ENCODE data around the gene LMNB1.
"Not testable (repeated sequence)": the region's sequence is repeated elsewhere in the genome, so short reads cannot be mapped to it uniquely, and the experiment has no call there.

LMNB1 gene

DNA sequence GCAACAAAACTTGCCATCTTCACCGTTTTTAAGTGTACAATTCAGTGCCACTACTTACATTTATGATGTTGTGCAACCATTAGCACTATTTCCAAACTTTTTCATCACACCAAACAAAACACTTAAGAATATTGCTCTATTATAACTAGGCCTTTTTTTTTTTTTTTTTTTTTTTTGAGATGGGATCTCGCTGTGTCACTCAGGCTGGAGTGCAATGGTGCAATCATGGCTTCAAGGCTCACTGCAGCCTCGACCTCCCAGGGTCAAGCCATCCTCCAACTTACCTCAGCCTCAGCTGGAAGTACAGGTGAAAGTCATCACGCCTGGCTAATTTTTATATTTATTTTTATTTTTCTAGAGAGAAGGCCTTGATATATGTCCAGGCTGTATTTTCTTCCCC, 22.3 kb upstream of the LMNB1 start:
- no peaks in the 10 kb centered on the region for H3K27me3 ChIP-seq (ENCODE audit: control insufficient read depth, insufficient read depth, low read length)
- H3K4me1 ChIP-seq (ENCODE audit: control insufficient read depth, low read depth, low read length) = no peaks in the 10 kb centered on the region
- H3K9me3 ChIP-seq (ENCODE audit: control insufficient read depth, low read depth, low read length) = no peaks in the 10 kb centered on the region
- H3K9ac ChIP-seq (ENCODE audit: low read length) = no peak overlapping the region
- no peak overlapping the region for H3K27ac ChIP-seq (ENCODE audit: low read length)
- no peaks in the 10 kb centered on the region for H3K36me3 ChIP-seq (ENCODE audit: control insufficient read depth, low read depth, low read length)
- no peak overlapping the region for H3K4me3 ChIP-seq (ENCODE audit: low read length)

DNA sequence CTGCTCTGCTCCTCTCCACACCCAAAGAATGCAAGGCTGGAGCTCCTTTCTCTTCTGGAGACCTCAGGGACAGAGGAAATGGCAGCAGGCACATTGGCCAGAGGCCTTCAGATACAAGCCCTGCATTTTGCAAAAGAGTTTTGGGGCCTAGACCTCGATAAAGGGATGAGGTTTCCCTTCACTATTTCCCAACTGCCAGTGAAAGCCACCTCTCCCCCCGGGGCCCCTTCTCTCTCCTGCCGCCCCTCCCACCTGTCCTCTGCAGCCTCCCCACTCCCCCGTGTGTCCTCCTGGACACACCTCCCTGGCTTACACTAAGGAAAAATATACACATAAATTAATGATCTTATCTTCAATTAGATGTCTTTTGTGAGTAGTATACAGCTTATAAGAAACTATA, 21.3 kb upstream of the LMNB1 start:
- Histone ChIP-seq H3K36me3 (ENCODE audit: control insufficient read depth, low read depth, low read length) (no peaks in the 10 kb centered on the region), H3K9ac (ENCODE audit: low read length) (no peak overlapping the region), H3K4me1 (ENCODE audit: control insufficient read depth, low read depth, low read length) (no peaks in the 10 kb centered on the region), H3K9me3 (ENCODE audit: control insufficient read depth, low read depth, low read length) (no peaks in the 10 kb centered on the region), H3K27ac (ENCODE audit: low read length) (no peak overlapping the region), H3K4me3 (ENCODE audit: low read length) (no peak overlapping the region), H3K27me3 (ENCODE audit: control insufficient read depth, insufficient read depth, low read length) (no peaks in the 10 kb centered on the region)

- H3K36me3 ChIP-seq (ENCODE audit: control insufficient read depth, low read depth, low read length) = no peaks in the 10 kb centered on the region
- H3K4me3 ChIP-seq (ENCODE audit: low read length) = no peak overlapping the region
- H3K9me3 ChIP-seq (ENCODE audit: control insufficient read depth, low read depth, low read length) = no peaks in the 10 kb centered on the region
- H3K27me3 ChIP-seq (ENCODE audit: control insufficient read depth, insufficient read depth, low read length) = no peaks in the 10 kb centered on the region
- H3K9ac ChIP-seq (ENCODE audit: low read length) = no peak overlapping the region
- no peak overlapping the region for H3K27ac ChIP-seq (ENCODE audit: low read length)
- no peaks in the 10 kb centered on the region for H3K4me1 ChIP-seq (ENCODE audit: control insufficient read depth, low read depth, low read length)
Measured at GRCh38 chr5:126757713-126758357, 19.1 kb upstream of the LMNB1 start.

DNA sequence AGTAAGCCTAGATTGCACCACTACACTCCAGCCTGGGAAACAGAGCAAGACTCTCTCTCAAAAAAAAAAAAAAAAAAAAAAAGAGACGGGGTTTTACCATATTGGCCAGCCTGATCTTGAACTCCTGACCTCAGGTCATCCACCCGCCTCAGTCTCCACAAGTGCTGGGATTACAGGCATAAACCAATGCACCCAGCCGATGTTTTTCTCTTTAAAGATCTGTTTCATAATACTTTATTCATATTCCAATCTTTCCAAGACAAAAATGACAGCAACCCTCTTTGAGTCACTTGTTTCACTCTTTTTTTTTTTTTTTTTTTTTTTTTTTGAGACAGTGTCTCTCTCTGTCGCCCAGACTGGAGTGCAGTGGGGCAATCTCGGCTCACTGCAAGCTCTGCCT, 13.6 kb upstream of the LMNB1 start:
- Histone ChIP-seq H3K9me3 (ENCODE audit: control insufficient read depth, low read depth, low read length) (no peaks in the 10 kb centered on the region), H3K36me3 (ENCODE audit: control insufficient read depth, low read depth, low read length) (no peaks in the 10 kb centered on the region), H3K27ac (ENCODE audit: low read length) (no peak overlapping the region), H3K9ac (ENCODE audit: low read length) (no peak overlapping the region), H3K27me3 (ENCODE audit: control insufficient read depth, insufficient read depth, low read length) (no peaks in the 10 kb centered on the region), H3K4me1 (ENCODE audit: control insufficient read depth, low read depth, low read length) (no peaks in the 10 kb centered on the region), H3K4me3 (ENCODE audit: low read length) (no peak overlapping the region)

- no peaks in the 10 kb centered on the region for H3K4me1 ChIP-seq (ENCODE audit: control insufficient read depth, low read depth, low read length)
- H3K4me3 ChIP-seq (ENCODE audit: low read length) = no peak overlapping the region
- no peaks in the 10 kb centered on the region for H3K36me3 ChIP-seq (ENCODE audit: control insufficient read depth, low read depth, low read length)
- no peaks in the 10 kb centered on the region for H3K9me3 ChIP-seq (ENCODE audit: control insufficient read depth, low read depth, low read length)
- H3K9ac ChIP-seq (ENCODE audit: low read length) = no peak overlapping the region
- no peak overlapping the region for H3K27ac ChIP-seq (ENCODE audit: low read length)
- no peaks in the 10 kb centered on the region for H3K27me3 ChIP-seq (ENCODE audit: control insufficient read depth, insufficient read depth, low read length)
Measured at GRCh38 chr5:126769703-126770102, 7.2 kb upstream of the LMNB1 start.

- not testable (repeated sequence) for H3K27ac ChIP-seq (ENCODE audit: low read length); H3K9ac ChIP-seq (ENCODE audit: low read length); H3K9me3 ChIP-seq (ENCODE audit: control insufficient read depth, low read depth, low read length); H3K36me3 ChIP-seq (ENCODE audit: control insufficient read depth, low read depth, low read length); H3K27me3 ChIP-seq (ENCODE audit: control insufficient read depth, insufficient read depth, low read length); H3K4me1 ChIP-seq (ENCODE audit: control insufficient read depth, low read depth, low read length); H3K4me3 ChIP-seq (ENCODE audit: low read length)
Measured at GRCh38 chr5:126773536-126773935, 3.4 kb upstream of the LMNB1 start.

- H3K9ac ChIP-seq (ENCODE audit: low read length); H3K4me3 ChIP-seq (ENCODE audit: low read length); H3K36me3 ChIP-seq (ENCODE audit: control insufficient read depth, low read depth, low read length); H3K27me3 ChIP-seq (ENCODE audit: control insufficient read depth, insufficient read depth, low read length); H3K4me1 ChIP-seq (ENCODE audit: control insufficient read depth, low read depth, low read length); H3K27ac ChIP-seq (ENCODE audit: low read length); H3K9me3 ChIP-seq (ENCODE audit: control insufficient read depth, low read depth, low read length): not testable (repeated sequence)
Measured at GRCh38 chr5:126774595-126774994, 2.3 kb upstream of the LMNB1 start.

DNA sequence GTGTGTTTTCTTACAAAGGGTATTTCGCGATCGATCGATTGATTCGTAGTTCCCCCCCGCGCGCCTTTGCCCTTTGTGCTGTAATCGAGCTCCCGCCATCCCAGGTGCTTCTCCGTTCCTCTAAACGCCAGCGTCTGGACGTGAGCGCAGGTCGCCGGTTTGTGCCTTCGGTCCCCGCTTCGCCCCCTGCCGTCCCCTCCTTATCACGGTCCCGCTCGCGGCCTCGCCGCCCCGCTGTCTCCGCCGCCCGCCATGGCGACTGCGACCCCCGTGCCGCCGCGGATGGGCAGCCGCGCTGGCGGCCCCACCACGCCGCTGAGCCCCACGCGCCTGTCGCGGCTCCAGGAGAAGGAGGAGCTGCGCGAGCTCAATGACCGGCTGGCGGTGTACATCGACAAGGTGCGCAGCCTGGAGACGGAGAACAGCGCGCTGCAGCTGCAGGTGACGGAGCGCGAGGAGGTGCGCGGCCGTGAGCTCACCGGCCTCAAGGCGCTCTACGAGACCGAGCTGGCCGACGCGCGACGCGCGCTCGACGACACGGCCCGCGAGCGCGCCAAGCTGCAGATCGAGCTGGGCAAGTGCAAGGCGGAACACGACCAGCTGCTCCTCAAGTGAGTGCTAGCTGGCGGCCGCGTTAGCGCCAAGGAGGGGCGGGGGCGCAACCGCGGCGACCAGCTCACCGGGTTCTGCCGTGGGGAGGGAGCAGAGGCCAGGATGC, 480 bp downstream of the LMNB1 start:
- Histone ChIP-seq H3K36me3 (ENCODE audit: control insufficient read depth, low read depth, low read length) (peaks cover 8% of the 10 kb centered on the region), H3K9me3 (ENCODE audit: control insufficient read depth, low read depth, low read length) (no peaks in the 10 kb centered on the region), H3K9ac (ENCODE audit: low read length) (peak overlapping the region; percentile 100), H3K4me3 (ENCODE audit: low read length) (peak overlapping the region; percentile 78), H3K4me1 (ENCODE audit: control insufficient read depth, low read depth, low read length) (peaks cover 15% of the 10 kb centered on the region), H3K27ac (ENCODE audit: low read length) (peak overlapping the region; percentile 98), H3K27me3 (ENCODE audit: control insufficient read depth, insufficient read depth, low read length) (no peaks in the 10 kb centered on the region)

GRCh38 chr5:126777975-126778674, 1.2 kb downstream of the LMNB1 start:
- Histone ChIP-seq H3K27me3 (ENCODE audit: control insufficient read depth, insufficient read depth, low read length) (no peaks in the 10 kb centered on the region), H3K36me3 (ENCODE audit: control insufficient read depth, low read depth, low read length) (peaks cover 8% of the 10 kb centered on the region), H3K4me1 (ENCODE audit: control insufficient read depth, low read depth, low read length) (peaks cover 15% of the 10 kb centered on the region), H3K4me3 (ENCODE audit: low read length) (peak overlapping the region; percentile 78), H3K27ac (ENCODE audit: low read length) (peak overlapping the region; percentile 98), H3K9ac (ENCODE audit: low read length) (peak overlapping the region; percentile 100), H3K9me3 (ENCODE audit: control insufficient read depth, low read depth, low read length) (no peaks in the 10 kb centered on the region)

- no peaks in the 10 kb centered on the region for H3K27me3 ChIP-seq (ENCODE audit: control insufficient read depth, insufficient read depth, low read length)
- peak overlapping the region; percentile 78 for H3K4me3 ChIP-seq (ENCODE audit: low read length)
- no peaks in the 10 kb centered on the region for H3K9me3 ChIP-seq (ENCODE audit: control insufficient read depth, low read depth, low read length)
- no peak overlapping the region for H3K27ac ChIP-seq (ENCODE audit: low read length)
- H3K36me3 ChIP-seq (ENCODE audit: control insufficient read depth, low read depth, low read length) = peaks cover 8% of the 10 kb centered on the region
- peaks cover 15% of the 10 kb centered on the region for H3K4me1 ChIP-seq (ENCODE audit: control insufficient read depth, low read depth, low read length)
- peak overlapping the region; percentile 100 for H3K9ac ChIP-seq (ENCODE audit: low read length)
Measured at GRCh38 chr5:126778675-126779403, 1.9 kb downstream of the LMNB1 start.

DNA sequence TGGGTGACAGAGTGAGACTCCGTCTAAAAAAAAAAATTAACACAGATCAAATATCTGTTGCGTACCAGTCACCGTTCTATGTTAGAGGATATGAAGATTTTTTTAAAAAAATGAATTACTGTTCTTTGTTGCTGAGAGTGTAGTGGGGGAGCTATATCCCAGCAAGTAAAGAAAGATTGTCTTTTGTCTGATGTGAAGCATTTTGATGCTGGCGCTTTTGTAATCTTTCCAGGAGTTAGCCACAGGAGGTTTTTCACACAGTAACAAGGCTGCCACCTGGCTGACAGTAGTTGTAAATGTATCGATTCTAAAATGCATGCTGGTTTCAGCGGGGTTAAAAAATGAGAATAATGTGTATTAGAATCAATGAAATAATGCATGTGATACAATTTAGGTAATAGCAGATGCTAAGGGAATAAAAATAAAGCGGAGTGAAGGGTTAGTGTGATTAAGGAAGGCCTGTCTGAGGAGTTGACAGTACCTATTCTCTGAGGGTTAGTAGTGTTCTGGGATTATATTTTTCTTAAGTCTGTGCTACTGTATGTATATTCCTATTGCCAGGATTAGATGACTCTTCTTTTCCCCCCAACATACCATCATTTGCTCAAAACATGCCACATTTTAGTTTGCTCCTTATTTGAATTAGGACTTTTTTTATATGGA, 3.4 kb downstream of the LMNB1 start:
- H3K9ac ChIP-seq (ENCODE audit: low read length) = no peak overlapping the region
- peaks cover 15% of the 10 kb centered on the region for H3K4me1 ChIP-seq (ENCODE audit: control insufficient read depth, low read depth, low read length)
- H3K36me3 ChIP-seq (ENCODE audit: control insufficient read depth, low read depth, low read length) = peaks cover 8% of the 10 kb centered on the region
- H3K4me3 ChIP-seq (ENCODE audit: low read length) = peak overlapping the region; percentile 17
- H3K27me3 ChIP-seq (ENCODE audit: control insufficient read depth, insufficient read depth, low read length) = no peaks in the 10 kb centered on the region
- no peak overlapping the region for H3K27ac ChIP-seq (ENCODE audit: low read length)
- no peaks in the 10 kb centered on the region for H3K9me3 ChIP-seq (ENCODE audit: control insufficient read depth, low read depth, low read length)
